ENCODE measurements around the gene REEP6.
"Not testable (repeated sequence)": the region's sequence is repeated elsewhere in the genome, so short reads cannot be mapped to it uniquely, and the experiment has no call there.

Gene REEP6

GRCh38 chr19:1490311-1491113, 469 bp upstream of the REEP6 start, which contains the start of gene PCSK4:
TSS of gene PCSK4 (minus strand) at chr19:1490350. CDS start at chr19:1490346, 4 bp downstream.
- peak; percentile 97 to 99 for DNase-seq (ENCODE audit: low read depth in 2 of 2)

GRCh38 chr19:1491849-1492170, 829 bp downstream of the REEP6 start:
- DNase-seq (ENCODE audit: low read depth in 2 of 2) = no peak

- DNase-seq (ENCODE audit: low read depth in 2 of 2) = no peak
Measured at GRCh38 chr19:1492474-1493006, 1.6 kb downstream of the REEP6 start.

GRCh38 chr19:1494115-1494815, 3.3 kb downstream of the REEP6 start:
- DNase-seq (ENCODE audit: low read depth in 2 of 2) = no peak

- no peak for DNase-seq (ENCODE audit: low read depth in 2 of 2)
Measured at GRCh38 chr19:1495051-1495798, 4.2 kb downstream of the REEP6 start.

- no peak for DNase-seq (ENCODE audit: low read depth in 2 of 2)
Measured at GRCh38 chr19:1495799-1496713, 5.1 kb downstream of the REEP6 start.

GRCh38 chr19:1496714-1497577, 6.0 kb downstream of the REEP6 start:
- DNase-seq (ENCODE audit: low read depth in 2 of 2) = no peak

GRCh38 chr19:1497578-1498235, 6.7 kb downstream of the REEP6 start:
- no peak for DNase-seq (ENCODE audit: low read depth in 2 of 2)

GRCh38 chr19:1499231-1499630, 8.2 kb downstream of the REEP6 start:
- not testable (repeated sequence) for DNase-seq (ENCODE audit: low read depth in 2 of 2)

- DNase-seq (ENCODE audit: low read depth in 2 of 2) = no peak
Measured at GRCh38 chr19:1501200-1501595, 10.2 kb downstream of the REEP6 start.

GRCh38 chr19:1502433-1503088, 11.6 kb downstream of the REEP6 start:
- no peak for DNase-seq (ENCODE audit: low read depth in 2 of 2)

GRCh38 chr19:1503089-1503924, 12.3 kb downstream of the REEP6 start:
- peak; percentile 41 to 63 for DNase-seq (ENCODE audit: low read depth in 2 of 2)

GRCh38 chr19:1503925-1504773, 13.2 kb downstream of the REEP6 start:
- DNase-seq (ENCODE audit: low read depth in 2 of 2) = no peak

GRCh38 chr19:1505012-1505411, 14.0 kb downstream of the REEP6 start:
- no peak for DNase-seq (ENCODE audit: low read depth in 2 of 2)

GRCh38 chr19:1505991-1506881, 15.3 kb downstream of the REEP6 start:
- DNase-seq (ENCODE audit: low read depth in 2 of 2) = no peak

GRCh38 chr19:1507192-1507660, 16.2 kb downstream of the REEP6 start:
- DNase-seq (ENCODE audit: low read depth in 2 of 2) = no peak
